HG02610 (cell line): ENCODE data around the gene FEZF2.

ENCODE experiments used
- ATAC-seq: cut with Tn5 transposase; IDR thresholded peaks from one replicate; pipeline ENCODE4 v1.9.1; 2021; ENCODE audit warnings: mild to moderate bottlenecking, moderate library complexity; ENCODE audit not compliant: unreplicated experiment

Gene FEZF2

GRCh38 chr3:62373215-62373614, at the start of gene FEZF2:
Gene FEZF2, minus strand, starts transcription at chr3:62373550. Its CDS starts 682 bp downstream, at chr3:62372868.
- ATAC-seq: no peak

- ATAC-seq: no peak
Observed at GRCh38 chr3:62421207-62421606, 47.9 kb upstream of the FEZF2 start.

- no peak for ATAC-seq
Observed at GRCh38 chr3:62416144-62416543, 42.8 kb upstream of the FEZF2 start.

- ATAC-seq: no peak
Observed at GRCh38 chr3:62415312-62415801, 42.0 kb upstream of the FEZF2 start.

GRCh38 chr3:62414786-62415185, 41.4 kb upstream of the FEZF2 start:
- ATAC-seq: no peak

GRCh38 chr3:62413687-62414086, 40.3 kb upstream of the FEZF2 start:
- no peak for ATAC-seq

GRCh38 chr3:62406945-62407344, 33.6 kb upstream of the FEZF2 start:
- no peak for ATAC-seq

- no peak for ATAC-seq
Observed at GRCh38 chr3:62405566-62405965, 32.2 kb upstream of the FEZF2 start.

GRCh38 chr3:62405135-62405534, 31.8 kb upstream of the FEZF2 start:
- no peak for ATAC-seq

- ATAC-seq: no peak
Observed at GRCh38 chr3:62404321-62404720, 31.0 kb upstream of the FEZF2 start.

- ATAC-seq: no peak
Observed at GRCh38 chr3:62403765-62404164, 30.4 kb upstream of the FEZF2 start.

GRCh38 chr3:62392626-62393292, 19.4 kb upstream of the FEZF2 start:
- no peak for ATAC-seq

GRCh38 chr3:62387251-62387650, 13.9 kb upstream of the FEZF2 start:
- ATAC-seq: no peak

- no peak for ATAC-seq
Observed at GRCh38 chr3:62379321-62379798, 6.0 kb upstream of the FEZF2 start.

GRCh38 chr3:62378921-62379320, 5.6 kb upstream of the FEZF2 start:
- ATAC-seq: no peak

GRCh38 chr3:62378311-62378789, 5.0 kb upstream of the FEZF2 start:
- no peak for ATAC-seq

- no peak for ATAC-seq
Observed at GRCh38 chr3:62376906-62377877, 3.8 kb upstream of the FEZF2 start.

- no peak for ATAC-seq
Observed at GRCh38 chr3:62376454-62376720, 3.0 kb upstream of the FEZF2 start.

GRCh38 chr3:62375655-62376453, 2.5 kb upstream of the FEZF2 start:
- ATAC-seq: no peak

- ATAC-seq: no peak
Observed at GRCh38 chr3:62374341-62375218, 1.2 kb upstream of the FEZF2 start.
